Tibial nerve (tissue), 4 donors: ENCODE results near the gene HFM1. TPM values are rescaled to one million over a fixed set of nuclear protein-coding genes. Genes with fewer than 3 reads are reported as not detected.

Experiments used
- DNase-seq, 2 donors: peaks; one replicate each; pipeline ENCODE4 v3.0.0-alpha.2; 2019; ENCODE audit warnings: low spot score in 2 of 2
- H3K27ac ChIP-seq, 4 donors: fragments of 200-600 bp; sonication (generic) in 3 of 4; one replicate each; pipeline ENCODE4 v1.5.1; 2017 to 2019; ENCODE audit warnings: mild to moderate bottlenecking in 1 of 4
- H3K27me3 ChIP-seq, 2 donors: fragments of 200-600 bp; sonication (generic) in 1 of 2; one replicate each; pipeline versions ENCODE4 v1.5.1 to v1.6.0; 2017 to 2019
- H3K36me3 ChIP-seq, 3 donors: fragments of 200-600 bp; sonication (generic); one replicate each; pipeline ENCODE4 v1.5.1; 2018 to 2019
- H3K4me1 ChIP-seq, 4 donors: fragments of 200-600 bp; sonication (generic) in 3 of 4; one replicate each; pipeline ENCODE4 v1.5.1; 2017 to 2019
- H3K4me3 ChIP-seq, 4 donors: fragments of 200-600 bp; sonication (generic) in 3 of 4; one replicate each; pipeline ENCODE4 v1.5.1; 2017 to 2019; ENCODE audit warnings: mild to moderate bottlenecking in 1 of 4, moderate library complexity in 1 of 4
- H3K9me3 ChIP-seq, 4 donors: fragments of 200-600 bp; sonication (generic) in 3 of 4; one replicate each; pipeline ENCODE4 v1.5.1; 2017 to 2019
- CTCF ChIP-seq, 5 experiments: fragments of 200-600 bp in 3 of 5; fragments of 450-650 bp in 2 of 5; sonication (generic) in 3 of 5; IDR thresholded peaks; one replicate each; pipeline ENCODE4 v1.5.1; 2016 to 2019; ENCODE audit warnings: antibody characterized with exemption in 5 of 5, mild to moderate bottlenecking in 3 of 5, moderate library complexity in 2 of 5
- EP300 ChIP-seq, 2 donors: sonication (generic); formaldehyde crosslinking; IDR thresholded peaks; one replicate each; pipeline ENCODE4 v1.6.1; 2017; ENCODE audit warnings: antibody characterized with exemption in 2 of 2, mild to moderate bottlenecking in 1 of 2
- POLR2A ChIP-seq, 2 donors: fragments of 450-650 bp; IDR thresholded peaks; one replicate each; pipeline ENCODE4 v1.6.1; 2017; ENCODE audit warnings: antibody characterized with exemption in 2 of 2, mild to moderate bottlenecking in 2 of 2, moderate library complexity in 2 of 2
- WGBS, 2 donors: methylation state at CpG; one replicate each; pipeline ENCODE4 v1.1.5; 2018; 5-methylcytosine and 5-hydroxymethylcytosine counted together
- total RNA-seq, 4 donors: library from RNA; depleted of rRNA; stranded (reverse); fragments of >200 nt; gene quantifications; one replicate each; pipeline ENCODE4 v1.1.0, GENCODE V29; 2016

HFM1 gene
- total RNA-seq, 4 donors from 2014 or later = 1.5 to 9.0 (median 2.1) TPM

GRCh38 chr1:91349524-91349923 is 55.1 kb downstream of the HFM1 start:
- TF ChIP-seq CTCF (IDR thresholded peaks at IDR 0.05) (no peak), EP300 (IDR thresholded peaks at IDR 0.05) (no peak), POLR2A (IDR thresholded peaks at IDR 0.05) (no peak)
- WGBS, 2 donors = 91 to 92% methylated on average over 2 of the region's 2 CpGs
- Histone ChIP-seq H3K4me3 (no peak overlapping the region), H3K36me3 (no peaks in the 10 kb centered on the region), H3K27ac (no peak overlapping the region), H3K4me1 (no peaks in the 10 kb centered on the region), H3K27me3 (no peaks in the 10 kb centered on the region), H3K9me3 (peaks cover 0 to 14% (median 5%) of the 10 kb centered on the region in 4 donors)
- no peak for DNase-seq

GRCh38 chr1:91346824-91347223 is 57.8 kb downstream of the HFM1 start:
- no peaks in the 10 kb centered on the region for H3K9me3 ChIP-seq

GRCh38 chr1:91345395-91346005 is 59.1 kb downstream of the HFM1 start:
- WGBS, 2 donors = 40 to 42% methylated on average over 4 of the region's 4 CpGs
- H3K27me3 ChIP-seq = no peaks in the 10 kb centered on the region
- no peaks in the 10 kb centered on the region for H3K36me3 ChIP-seq
- no peak overlapping the region for H3K4me3 ChIP-seq
- H3K9me3 ChIP-seq = no peaks in the 10 kb centered on the region
- no peak overlapping the region for H3K27ac ChIP-seq
- TF ChIP-seq CTCF (IDR thresholded peaks at IDR 0.05) (no peak), EP300 (IDR thresholded peaks at IDR 0.05) (no peak), POLR2A (IDR thresholded peaks at IDR 0.05) (no peak)
- no peak for DNase-seq
- no peaks in the 10 kb centered on the region for H3K4me1 ChIP-seq

More at GRCh38 chr1:91346824-91347223, 57.8 kb downstream of the HFM1 start:
- Histone ChIP-seq H3K36me3 (no peaks in the 10 kb centered on the region), H3K4me1 (no peaks in the 10 kb centered on the region), H3K27me3 (no peaks in the 10 kb centered on the region), H3K27ac (no peak overlapping the region), H3K4me3 (no peak overlapping the region)
- no peak for TF ChIP-seq POLR2A (IDR thresholded peaks at IDR 0.05)
- TF ChIP-seq CTCF (IDR thresholded peaks at IDR 0.05) = no peak
- no peak for TF ChIP-seq EP300 (IDR thresholded peaks at IDR 0.05)
- DNase-seq = no peak
- 94% methylated on average over 3 of the region's 3 CpGs for WGBS, 2 donors

GRCh38 chr1:91338501-91338900 is 66.1 kb downstream of the HFM1 start:
- no peaks in the 10 kb centered on the region for H3K9me3 ChIP-seq
- no peaks in the 10 kb centered on the region for H3K27me3 ChIP-seq
- H3K36me3 ChIP-seq = peaks cover 0 to 4% (median 0%) of the 10 kb centered on the region in 3 donors
- H3K27ac ChIP-seq = no peak overlapping the region
- H3K4me1 ChIP-seq = no peaks in the 10 kb centered on the region
- no peak for DNase-seq
- H3K4me3 ChIP-seq = no peak overlapping the region
- WGBS, 2 donors = 96 to 100% methylated on average over 7 of the region's 7 CpGs
- no peak for TF ChIP-seq POLR2A (IDR thresholded peaks at IDR 0.05)
- TF ChIP-seq CTCF (IDR thresholded peaks at IDR 0.05) = no peak
- no peak for TF ChIP-seq EP300 (IDR thresholded peaks at IDR 0.05)

GRCh38 chr1:91335603-91336002 is 69.0 kb downstream of the HFM1 start:
- DNase-seq = no peak
- Histone ChIP-seq H3K27ac (no peak overlapping the region), H3K36me3 (peaks cover 0 to 4% (median 0%) of the 10 kb centered on the region in 3 donors), H3K27me3 (no peaks in the 10 kb centered on the region), H3K4me3 (no peak overlapping the region), H3K4me1 (no peaks in the 10 kb centered on the region), H3K9me3 (peaks cover 0 to 11% (median 0%) of the 10 kb centered on the region in 4 donors)
- WGBS, 2 donors = 76 to 79% methylated on average over 2 of the region's 2 CpGs
- TF ChIP-seq POLR2A (IDR thresholded peaks at IDR 0.05) = no peak
- TF ChIP-seq EP300 (IDR thresholded peaks at IDR 0.05) = no peak
- TF ChIP-seq CTCF (IDR thresholded peaks at IDR 0.05) = no peak
